Measurements from ENCODE around the gene OR4C15. TPM values are rescaled to one million over a fixed set of nuclear protein-coding genes. Genes with fewer than 3 reads are reported as not detected.

OR4C15 gene
- not detected in 2 replicates for total RNA-seq (2014; rRNA removed; shearing (Covaris generic))

GRCh38 chr11:55554169-55554568 lies at the start of gene OR4C15:
OR4C15 (plus strand) TSS chr11:55554469; CDS start chr11:55554469, 0 bp downstream.
- H3K4me3 ChIP-seq: no peak within 1 kb of the TSS
- H3K27ac ChIP-seq: no peak within 1 kb of the TSS

GRCh38 chr11:55571828-55572227 lies 17.6 kb downstream of the OR4C15 start, which contains the start of gene OR4C16:
OR4C16 (plus strand) TSS chr11:55572128; CDS start chr11:55572128, 0 bp downstream.
- no peak within 1 kb of the TSS for H3K4me3 ChIP-seq
- no peak for DNase-seq (ENCODE audit: low read depth in 1 of 2, low spot score in 2 of 2)
- no peaks in the 10 kb centered on the region for H3K4me1 ChIP-seq (replicated peaks)
- H3K27ac ChIP-seq: no peak within 1 kb of the TSS
- no peaks in the 10 kb centered on the region for H3K27me3 ChIP-seq (replicated peaks)
- H3K36me3 ChIP-seq: no peaks in the 10 kb centered on the region
- no peaks in the 10 kb centered on the region; the same call in 1 of the 2 replicates for H3K9me3 ChIP-seq (replicated peaks)

More at GRCh38 chr11:55554169-55554568, at the start of gene OR4C15:
- Histone ChIP-seq H3K9me3 (replicated peaks) (peaks cover 4% of the 10 kb centered on the region), H3K4me1 (replicated peaks) (no peaks in the 10 kb centered on the region), H3K36me3 (no peaks in the 10 kb centered on the region), H3K27me3 (replicated peaks) (no peaks in the 10 kb centered on the region)
- DNase-seq (ENCODE audit: low read depth in 1 of 2, low spot score in 2 of 2): no peak

- H3K4me1 ChIP-seq (replicated peaks): no peaks in the 10 kb centered on the region
- no peak overlapping the region for H3K4me3 ChIP-seq
- no peaks in the 10 kb centered on the region for H3K27me3 ChIP-seq (replicated peaks)
- no peak overlapping the region for H3K27ac ChIP-seq
- no peaks in the 10 kb centered on the region; the same call in 1 of the 2 replicates for H3K9me3 ChIP-seq (replicated peaks)
- no peaks in the 10 kb centered on the region for H3K36me3 ChIP-seq
- DNase-seq (ENCODE audit: low read depth in 1 of 2, low spot score in 2 of 2): no peak
Observed at GRCh38 chr11:55572548-55572947, 18.3 kb downstream of the OR4C15 start.

Other genes with a start within 250 kb of the OR4C15 start
- not detected in 2 replicates for gene OR4A16, start 211.3 kb upstream of the OR4C15 start, total RNA-seq (2014; rRNA removed; shearing (Covaris generic))
- gene OR4A15, start 186.5 kb upstream of the OR4C15 start, total RNA-seq (2014; rRNA removed; shearing (Covaris generic)): not detected in 2 replicates
- gene OR4C16, start 17.7 kb downstream of the OR4C15 start, total RNA-seq (2014; rRNA removed; shearing (Covaris generic)): not detected in 2 replicates
- gene OR4C11, start 53.2 kb downstream of the OR4C15 start, total RNA-seq (2014; rRNA removed; shearing (Covaris generic)): not detected in 2 replicates
- gene OR4P4, start 80.6 kb downstream of the OR4C15 start, total RNA-seq (2014; rRNA removed; shearing (Covaris generic)): not detected in 2 replicates
- not detected in 2 replicates for gene OR4S2, start 93.9 kb downstream of the OR4C15 start, total RNA-seq (2014; rRNA removed; shearing (Covaris generic))
- gene OR4C6, start 107.7 kb downstream of the OR4C15 start, total RNA-seq (2014; rRNA removed; shearing (Covaris generic)): not detected in 2 replicates
- not detected in 2 replicates for gene OR5D13, start 219.0 kb downstream of the OR4C15 start, total RNA-seq (2014; rRNA removed; shearing (Covaris generic))
- gene OR5D14, start 241.1 kb downstream of the OR4C15 start, total RNA-seq (2014; rRNA removed; shearing (Covaris generic)): not detected in 2 replicates